ENCODE measurements around the gene STK24. TPM values are rescaled to one million over a fixed set of nuclear protein-coding genes. Genes with fewer than 3 reads are reported as not detected.

The STK24 gene
- polyA plus RNA-seq, 1 donor = 124 TPM

GRCh38 chr13:98411617-98412265 is 165.2 kb downstream of the STK24 start:
- no peak for DNase-seq

GRCh38 chr13:98411013-98411412 is 165.9 kb downstream of the STK24 start:
- DNase-seq = no peak

GRCh38 chr13:98410612-98411011 is 166.3 kb downstream of the STK24 start:
- no peak for DNase-seq

GRCh38 chr13:98409281-98409680 is 167.6 kb downstream of the STK24 start:
- DNase-seq = no peak

- DNase-seq = no peak
These were observed 169.3 kb downstream of the STK24 start for GRCh38 chr13:98407575-98407974.

GRCh38 chr13:98406971-98407370 is 169.9 kb downstream of the STK24 start:
- DNase-seq = no peak

GRCh38 chr13:98406427-98406826 is 170.5 kb downstream of the STK24 start:
- DNase-seq = no peak

- no peak for DNase-seq
These were observed 171.1 kb downstream of the STK24 start for GRCh38 chr13:98405690-98406344.

- no peak for DNase-seq
These were observed 171.8 kb downstream of the STK24 start for GRCh38 chr13:98405107-98405571.

- no peak for DNase-seq
These were observed 173.8 kb downstream of the STK24 start for GRCh38 chr13:98403076-98403475.

GRCh38 chr13:98401934-98402333 is 175.0 kb downstream of the STK24 start:
- DNase-seq = no peak

GRCh38 chr13:98399756-98400155 is 177.2 kb downstream of the STK24 start:
- DNase-seq = no peak

- no peak for DNase-seq
These were observed 178.3 kb downstream of the STK24 start for GRCh38 chr13:98398581-98398980.

GRCh38 chr13:98397861-98398260 is 179.0 kb downstream of the STK24 start:
- no peak for DNase-seq

GRCh38 chr13:98397221-98397620 is 179.7 kb downstream of the STK24 start:
- DNase-seq = no peak

- no peak for DNase-seq
These were observed 180.7 kb downstream of the STK24 start for GRCh38 chr13:98396071-98396710.

Other genes with a start within 250 kb of the STK24 start
- gene SLC15A1, start 175.6 kb upstream of the STK24 start, polyA plus RNA-seq (ENCODE audit: insufficient read length) = 16.8 TPM